PC-3 (cell line): ENCODE results near the gene FGF12. TPM values are rescaled to one million over a fixed set of nuclear protein-coding genes. Genes with fewer than 3 reads are reported as not detected.

Source experiments
- ATAC-seq: fragments of 200-7000 bp; cut with Tn5 transposase; 2 replicates; pipeline ENCODE4 v1.9.1; 2020; ENCODE audit warnings: mild to moderate bottlenecking, moderate library complexity
- BruUV-seq: library from RNA; stranded (reverse); fragments of 400-500 nt; replicated peaks from 2 replicates; lab custom pipeline; 2021; lab: Mats Ljungman, UMichigan
- CTCF ChIA-PET: fragments of 300-600 bp; sonication (Branson Sonifier 250); formaldehyde crosslinking; loops from one replicate; lab custom pipeline; 2022; ENCODE audit warnings: antibody characterized with exemption; lab: Charles Lee
- POLR2A ChIA-PET: fragments of 300-600 bp; sonication (Branson Sonifier 250); formaldehyde crosslinking; loops from one replicate; lab custom pipeline; 2022; ENCODE audit warnings: antibody characterized with exemption; ENCODE audit not compliant: unreplicated experiment; lab: Charles Lee
- DNase-seq: peaks from one replicate; pipeline ENCODE4 v3.0.0-alpha.2; 2015
- H2AFZ ChIP-seq: fragments of 300-600 bp; sonication (generic); 2 replicates; pipeline ENCODE4 v1.6.0; 2016; ENCODE audit warnings: antibody characterized with exemption, low read length
- H3F3A ChIP-seq: fragments of 300-600 bp; sonication (generic); one replicate; pipeline ENCODE4 v1.6.0; 2017; ENCODE audit warnings: antibody characterized with exemption, low read length, control low read depth, mild to moderate bottlenecking; ENCODE audit not compliant: unreplicated experiment
- H3K27ac ChIP-seq: fragments of 300-600 bp; sonication (generic); 2 replicates; pipeline ENCODE4 v1.5.1; 2016; ENCODE audit warnings: mild to moderate bottlenecking, low read length
- H3K27me3 ChIP-seq: fragments of 300-600 bp; sonication (generic); 2 replicates; pipeline ENCODE4 v1.6.1; 2016; ENCODE audit warnings: low read length, mixed read lengths
- H3K36me3 ChIP-seq: fragments of 300-600 bp; sonication (generic); 2 replicates; pipeline ENCODE4 v1.6.1; 2016; ENCODE audit warnings: low read depth, mixed run types, low read length, mixed read lengths
- H3K4me1 ChIP-seq: fragments of 300-600 bp; sonication (generic); 2 replicates; pipeline ENCODE4 v1.5.1; 2016; ENCODE audit warnings: low read length; ENCODE audit not compliant: insufficient read depth
- H3K4me2 ChIP-seq: fragments of 300-600 bp; sonication (generic); 2 replicates; pipeline ENCODE4 v1.6.0; 2016; ENCODE audit warnings: low read length
- H3K4me3 ChIP-seq: fragments of 300-600 bp; sonication (generic); 2 replicates; pipeline ENCODE4 v1.5.1; 2016; ENCODE audit warnings: mild to moderate bottlenecking, low read length, mixed read lengths
- H3K79me2 ChIP-seq: fragments of 300-600 bp; sonication (generic); 2 replicates; pipeline ENCODE4 v1.6.1; 2017; ENCODE audit warnings: low read length, mixed read lengths
- H3K9ac ChIP-seq: fragments of 300-600 bp; sonication (generic); 2 replicates; pipeline ENCODE4 v1.6.0; 2016; ENCODE audit warnings: mild to moderate bottlenecking, low read length
- H3K9me2 ChIP-seq: fragments of 300-600 bp; sonication (generic); replicated peaks from 2 replicates; pipeline ENCODE4 v1.6.1; 2016; ENCODE audit warnings: mixed run types, low read length, mixed read lengths
- H3K9me3 ChIP-seq: fragments of 300-600 bp; sonication (generic); 2 replicates; pipeline ENCODE4 v1.6.1; 2016; ENCODE audit warnings: low read length, mixed read lengths
- H4K20me1 ChIP-seq: fragments of 300-600 bp; sonication (generic); 2 replicates; pipeline ENCODE4 v1.6.1; 2016; ENCODE audit warnings: low read length, mixed read lengths
- EZH2 ChIP-seq: fragments of 300-600 bp; sonication (generic); IDR thresholded peaks from one replicate; pipeline ENCODE4 v1.6.1; 2017; ENCODE audit warnings: antibody characterized with exemption, mild to moderate bottlenecking, low read length; ENCODE audit not compliant: unreplicated experiment
- EZH2phosphoT487 ChIP-seq: fragments of 300-600 bp; sonication (generic); IDR thresholded peaks from 2 replicates; pipeline ENCODE4 v1.6.1; 2018; ENCODE audit warnings: mild to moderate bottlenecking, antibody characterized with exemption, low read length, borderline replicate concordance
- intact Hi-C: fragments of 100-400 bp; cut with micrococcal nuclease; formaldehyde crosslinking; loops from 2 replicates; pipeline ENCODE4 v1.9.0; 2023
- total RNA-seq: library from RNA; depleted of rRNA; stranded (reverse); fragments of >200 nt; gene quantifications from 2 replicates; pipeline ENCODE4 v1.2.3, GENCODE V29; 2014
- TF ChIP-seq, protein P1 (sequence below): fragments of 300-600 bp; sonication (generic); conservative IDR thresholded peaks from 2 replicates; pipeline ENCODE4 v1.5.1; 2017; ENCODE audit warnings: antibody characterized with exemption, low read depth, mild to moderate bottlenecking, low read length

FGF12 gene
- total RNA-seq, 1 experiment from 2014 or later, result not detected

DNA sequence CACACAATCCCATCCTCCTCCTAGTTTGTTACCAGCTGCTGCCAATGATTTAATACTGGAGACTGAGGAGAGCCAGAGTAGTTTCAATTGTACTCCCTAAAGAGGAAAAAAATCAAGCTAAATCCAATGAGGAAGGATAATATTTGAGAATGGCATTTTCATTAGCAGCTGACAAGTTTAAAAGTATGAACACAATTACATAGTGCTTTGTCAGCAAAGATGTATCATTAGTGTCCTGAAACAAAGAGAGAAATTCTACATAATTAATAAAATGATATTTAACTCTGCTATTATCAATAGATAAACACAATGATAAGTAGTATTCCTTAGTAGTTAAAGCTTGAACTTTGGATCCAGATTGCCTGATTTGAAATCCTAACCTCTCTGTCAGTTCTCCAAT is 163.9 kb downstream of the FGF12 start:
- intact Hi-C loops, result loop anchor here (10.0 kb wide), 1 partner anchor 481 kb away; no protein-coding TSS in a partner anchor
- no TSS peak for BruUV-seq
- no peaks in the 10 kb centered on the region for H3K9me3 ChIP-seq

DNA sequence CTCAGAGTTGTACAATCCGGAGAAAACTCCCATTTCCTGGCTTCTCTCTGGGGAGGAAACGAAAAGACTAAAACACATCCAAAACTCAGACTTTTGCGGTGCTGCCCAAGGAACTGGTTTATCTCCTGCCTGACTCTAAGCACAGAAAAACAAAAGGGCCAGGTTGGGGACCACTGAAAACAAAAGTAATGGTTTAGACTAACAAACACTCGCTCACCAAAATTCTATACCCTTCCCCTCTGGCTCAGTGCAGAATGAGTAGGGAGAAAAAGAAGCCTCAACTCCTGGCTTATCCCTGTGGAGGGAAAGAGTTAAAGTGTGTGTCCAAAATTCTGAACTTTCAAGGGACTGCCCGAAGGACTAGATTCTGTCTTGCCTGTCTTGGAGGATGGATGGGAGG is 173.6 kb downstream of the FGF12 start:
- intact Hi-C loops, result no loop called here
- H2AFZ ChIP-seq, result no peak overlapping the region
- no peaks in the 10 kb centered on the region for H4K20me1 ChIP-seq
- CTCF ChIA-PET, result no interaction called here
- H3K36me3 ChIP-seq, result no peaks in the 10 kb centered on the region
- POLR2A ChIA-PET, result no interaction called here
- no peak overlapping the region for H3K27ac ChIP-seq
- no peak overlapping the region for H3K4me3 ChIP-seq
- H3K27me3 ChIP-seq, result peaks cover 30% of the 10 kb centered on the region
- TF ChIP-seq EZH2phosphoT487 (no peak), EZH2 (no peak)
- TF ChIP-seq, protein P1, sequence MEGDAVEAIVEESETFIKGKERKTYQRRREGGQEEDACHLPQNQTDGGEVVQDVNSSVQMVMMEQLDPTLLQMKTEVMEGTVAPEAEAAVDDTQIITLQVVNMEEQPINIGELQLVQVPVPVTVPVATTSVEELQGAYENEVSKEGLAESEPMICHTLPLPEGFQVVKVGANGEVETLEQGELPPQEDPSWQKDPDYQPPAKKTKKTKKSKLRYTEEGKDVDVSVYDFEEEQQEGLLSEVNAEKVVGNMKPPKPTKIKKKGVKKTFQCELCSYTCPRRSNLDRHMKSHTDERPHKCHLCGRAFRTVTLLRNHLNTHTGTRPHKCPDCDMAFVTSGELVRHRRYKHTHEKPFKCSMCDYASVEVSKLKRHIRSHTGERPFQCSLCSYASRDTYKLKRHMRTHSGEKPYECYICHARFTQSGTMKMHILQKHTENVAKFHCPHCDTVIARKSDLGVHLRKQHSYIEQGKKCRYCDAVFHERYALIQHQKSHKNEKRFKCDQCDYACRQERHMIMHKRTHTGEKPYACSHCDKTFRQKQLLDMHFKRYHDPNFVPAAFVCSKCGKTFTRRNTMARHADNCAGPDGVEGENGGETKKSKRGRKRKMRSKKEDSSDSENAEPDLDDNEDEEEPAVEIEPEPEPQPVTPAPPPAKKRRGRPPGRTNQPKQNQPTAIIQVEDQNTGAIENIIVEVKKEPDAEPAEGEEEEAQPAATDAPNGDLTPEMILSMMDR, result no peak
- H3K4me1 ChIP-seq, result no peaks in the 10 kb centered on the region
- H3F3A ChIP-seq, result no peaks in the 10 kb centered on the region
- H3K9me3 ChIP-seq, result no peaks in the 10 kb centered on the region
- H3K9me2 ChIP-seq, result no peaks in the 10 kb centered on the region
- BruUV-seq, result no TSS peak
- ATAC-seq, result no peak
- DNase-seq, result no peak
- H3K9ac ChIP-seq, result no peak overlapping the region
- H3K79me2 ChIP-seq, result no peaks in the 10 kb centered on the region
- H3K4me2 ChIP-seq, result no peak overlapping the region

More for the DNA sequence above, 163.9 kb downstream of the FGF12 start:
- Histone ChIP-seq H3K79me2 (no peaks in the 10 kb centered on the region), H3K27ac (no peak overlapping the region), H3K4me2 (no peak overlapping the region), H4K20me1 (no peaks in the 10 kb centered on the region), H3K27me3 (peaks cover 27% of the 10 kb centered on the region; the same call in 1 of the 2 replicates), H3F3A (no peaks in the 10 kb centered on the region), H3K36me3 (no peaks in the 10 kb centered on the region), H3K4me3 (no peak overlapping the region), H3K9ac (no peak overlapping the region), H3K9me2 (no peaks in the 10 kb centered on the region), H2AFZ (no peak overlapping the region), H3K4me1 (no peaks in the 10 kb centered on the region)
- TF ChIP-seq EZH2phosphoT487 (no peak), EZH2 (no peak)
- TF ChIP-seq, protein P1, result no peak
- DNase-seq (no peak), ATAC-seq (no peak)
- CTCF ChIA-PET, result interaction anchor here (0.6 kb wide), 2 partner anchors 244 to 1226 kb away, joined by 3 read pairs; no protein-coding TSS in a partner anchor
- POLR2A ChIA-PET, result interaction anchor here (0.6 kb wide), 1 partner anchor 1554 kb away, joined by 3 read pairs; no protein-coding TSS in a partner anchor

DNA sequence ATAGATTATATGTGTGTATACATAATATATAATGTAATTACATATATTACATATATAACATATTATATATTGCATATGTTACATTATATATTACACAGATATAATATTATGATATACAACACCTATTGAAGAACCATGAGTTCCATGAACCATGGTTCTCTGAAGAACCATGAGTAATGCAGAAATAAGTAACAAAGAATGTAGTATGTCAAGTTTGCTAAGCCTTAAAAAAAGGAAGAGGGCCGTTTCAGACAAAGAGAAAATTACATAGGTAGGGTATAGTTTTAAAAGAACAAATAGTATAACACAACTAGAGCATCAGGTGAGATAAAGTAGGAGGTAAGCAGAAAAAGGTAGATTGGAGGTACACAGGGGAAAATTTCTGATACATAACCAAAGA is 177.0 kb downstream of the FGF12 start:
- Histone ChIP-seq H3K27ac (no peak overlapping the region), H3K9ac (no peak overlapping the region), H3K4me1 (no peaks in the 10 kb centered on the region), H3K4me2 (no peak overlapping the region), H3K9me3 (no peaks in the 10 kb centered on the region), H3K9me2 (no peaks in the 10 kb centered on the region), H4K20me1 (no peaks in the 10 kb centered on the region), H3K4me3 (no peak overlapping the region), H3F3A (no peaks in the 10 kb centered on the region), H3K36me3 (no peaks in the 10 kb centered on the region), H3K27me3 (peaks cover 32% of the 10 kb centered on the region), H2AFZ (no peak overlapping the region), H3K79me2 (no peaks in the 10 kb centered on the region)
- intact Hi-C loops, result no loop called here
- TF ChIP-seq, protein P1, result no peak
- TF ChIP-seq EZH2, result no peak
- no peak for TF ChIP-seq EZH2phosphoT487
- ChIA-PET POLR2A (no interaction called here), CTCF (no interaction called here)
- BruUV-seq, result no TSS peak
- DNase-seq, result no peak
- no peak for ATAC-seq
